Loucy (cell line): Measurements from ENCODE around the gene CHST10.

Experiments used
- EZH2phosphoT487 ChIP-seq: fragments of 200-600 bp; IDR thresholded peaks from 2 replicates; pipeline ENCODE4 v1.6.1; 2018; ENCODE audit warnings: antibody characterized with exemption, mild to moderate bottlenecking, moderate library complexity, borderline replicate concordance
- TF ChIP-seq, protein P1 (sequence below): fragments of 200-600 bp; sonication (generic); conservative IDR thresholded peaks from 2 replicates; pipeline ENCODE4 v1.5.1; 2014; ENCODE audit warnings: mild to moderate bottlenecking, antibody characterized with exemption, low read length

DNA sequence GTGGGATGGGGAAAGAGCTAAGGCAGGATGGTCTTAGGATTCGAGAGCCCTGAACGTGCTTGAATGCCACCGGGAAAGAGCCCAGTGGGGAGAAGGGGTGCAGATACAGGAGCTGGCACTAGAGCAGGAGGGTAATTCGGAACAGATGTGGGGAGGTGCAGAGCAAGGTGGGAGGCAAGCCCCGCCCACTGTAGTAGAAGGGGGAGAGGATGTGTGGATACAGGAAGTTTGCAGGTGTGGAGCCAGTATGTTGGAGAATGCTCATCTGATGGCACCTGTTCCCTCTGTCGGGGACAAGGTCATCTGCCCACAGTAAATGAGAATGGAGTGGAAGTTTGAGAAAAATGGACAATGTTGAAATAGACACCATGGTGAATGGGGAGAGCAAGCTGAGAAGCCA lies 28.8 kb downstream of the CHST10 start:
- TF ChIP-seq, protein P1, sequence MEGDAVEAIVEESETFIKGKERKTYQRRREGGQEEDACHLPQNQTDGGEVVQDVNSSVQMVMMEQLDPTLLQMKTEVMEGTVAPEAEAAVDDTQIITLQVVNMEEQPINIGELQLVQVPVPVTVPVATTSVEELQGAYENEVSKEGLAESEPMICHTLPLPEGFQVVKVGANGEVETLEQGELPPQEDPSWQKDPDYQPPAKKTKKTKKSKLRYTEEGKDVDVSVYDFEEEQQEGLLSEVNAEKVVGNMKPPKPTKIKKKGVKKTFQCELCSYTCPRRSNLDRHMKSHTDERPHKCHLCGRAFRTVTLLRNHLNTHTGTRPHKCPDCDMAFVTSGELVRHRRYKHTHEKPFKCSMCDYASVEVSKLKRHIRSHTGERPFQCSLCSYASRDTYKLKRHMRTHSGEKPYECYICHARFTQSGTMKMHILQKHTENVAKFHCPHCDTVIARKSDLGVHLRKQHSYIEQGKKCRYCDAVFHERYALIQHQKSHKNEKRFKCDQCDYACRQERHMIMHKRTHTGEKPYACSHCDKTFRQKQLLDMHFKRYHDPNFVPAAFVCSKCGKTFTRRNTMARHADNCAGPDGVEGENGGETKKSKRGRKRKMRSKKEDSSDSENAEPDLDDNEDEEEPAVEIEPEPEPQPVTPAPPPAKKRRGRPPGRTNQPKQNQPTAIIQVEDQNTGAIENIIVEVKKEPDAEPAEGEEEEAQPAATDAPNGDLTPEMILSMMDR = no peak
- no peak for TF ChIP-seq EZH2phosphoT487
